CD4-positive, alpha-beta T cell treated with Interleukin-6 for 4 hours (primary cell): ENCODE data around the gene GSS.

ENCODE experiments used
- DNase-seq: peaks from one replicate; pipeline ENCODE4 v3.0.0-alpha.2; 2020; ENCODE audit warnings: mixed read lengths

The GSS gene

GRCh38 chr20:34992751-34993417 lies 37.3 kb upstream of the GSS start:
- DNase-seq: no peak

- no peak for DNase-seq
These were observed 35.1 kb upstream of the GSS start for GRCh38 chr20:34990661-34991214.

GRCh38 chr20:34990231-34990630 lies 34.6 kb upstream of the GSS start:
- no peak for DNase-seq

- DNase-seq: no peak
These were observed 34.1 kb upstream of the GSS start for GRCh38 chr20:34989670-34990069.

GRCh38 chr20:34989118-34989517 lies 33.5 kb upstream of the GSS start:
- no peak for DNase-seq

GRCh38 chr20:34988191-34988540 lies 32.6 kb upstream of the GSS start:
- no peak for DNase-seq

- DNase-seq: no peak
These were observed 31.9 kb upstream of the GSS start for GRCh38 chr20:34987288-34988190.

GRCh38 chr20:34986311-34987287 lies 31.0 kb upstream of the GSS start:
- DNase-seq: no peak

- DNase-seq: no peak
These were observed 30.1 kb upstream of the GSS start for GRCh38 chr20:34985461-34986310.

GRCh38 chr20:34984756-34985261 lies 29.2 kb upstream of the GSS start:
- no peak for DNase-seq

- DNase-seq: no peak
These were observed 28.6 kb upstream of the GSS start for GRCh38 chr20:34983995-34984735.

- DNase-seq: no peak
These were observed 27.6 kb upstream of the GSS start for GRCh38 chr20:34983089-34983820.

- DNase-seq: no peak
These were observed 26.9 kb upstream of the GSS start for GRCh38 chr20:34982270-34983088.

- DNase-seq: no peak
These were observed 25.1 kb upstream of the GSS start for GRCh38 chr20:34980543-34981233.

GRCh38 chr20:34979366-34980153 lies 24.0 kb upstream of the GSS start:
- no peak for DNase-seq

GRCh38 chr20:34978092-34978744 lies 22.6 kb upstream of the GSS start:
- no peak for DNase-seq
